Measurements from ENCODE around the gene CETN2.

DNA sequence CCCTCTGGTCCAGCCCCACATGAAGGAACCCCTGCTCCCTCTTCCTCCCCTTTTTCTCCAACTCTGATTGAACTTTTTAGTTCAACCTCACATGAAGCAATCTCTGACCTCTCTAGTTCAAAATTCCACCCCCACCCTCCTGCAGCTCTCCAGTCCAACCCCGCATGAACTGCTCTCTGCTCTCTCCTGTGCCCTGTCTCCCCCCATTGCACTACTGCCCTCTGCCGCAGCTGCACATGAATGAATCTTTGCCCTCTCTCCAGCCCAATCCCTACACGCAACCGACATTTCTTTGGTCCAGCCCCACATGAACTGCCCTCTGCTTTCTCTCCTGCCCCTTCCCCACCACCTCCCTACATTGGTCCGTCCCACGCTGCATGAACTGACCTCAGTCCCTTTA, 6.9 kb downstream of the CETN2 start:
- TF ChIP-seq POLR2A (IDR thresholded peaks at IDR 0.05), result no peak
- TF ChIP-seq, protein P1, sequence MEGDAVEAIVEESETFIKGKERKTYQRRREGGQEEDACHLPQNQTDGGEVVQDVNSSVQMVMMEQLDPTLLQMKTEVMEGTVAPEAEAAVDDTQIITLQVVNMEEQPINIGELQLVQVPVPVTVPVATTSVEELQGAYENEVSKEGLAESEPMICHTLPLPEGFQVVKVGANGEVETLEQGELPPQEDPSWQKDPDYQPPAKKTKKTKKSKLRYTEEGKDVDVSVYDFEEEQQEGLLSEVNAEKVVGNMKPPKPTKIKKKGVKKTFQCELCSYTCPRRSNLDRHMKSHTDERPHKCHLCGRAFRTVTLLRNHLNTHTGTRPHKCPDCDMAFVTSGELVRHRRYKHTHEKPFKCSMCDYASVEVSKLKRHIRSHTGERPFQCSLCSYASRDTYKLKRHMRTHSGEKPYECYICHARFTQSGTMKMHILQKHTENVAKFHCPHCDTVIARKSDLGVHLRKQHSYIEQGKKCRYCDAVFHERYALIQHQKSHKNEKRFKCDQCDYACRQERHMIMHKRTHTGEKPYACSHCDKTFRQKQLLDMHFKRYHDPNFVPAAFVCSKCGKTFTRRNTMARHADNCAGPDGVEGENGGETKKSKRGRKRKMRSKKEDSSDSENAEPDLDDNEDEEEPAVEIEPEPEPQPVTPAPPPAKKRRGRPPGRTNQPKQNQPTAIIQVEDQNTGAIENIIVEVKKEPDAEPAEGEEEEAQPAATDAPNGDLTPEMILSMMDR (IDR thresholded peaks at IDR 0.05), result no peak

All from testis (tissue), 2 donors.